Endothelial cell of hepatic sinusoid (primary cell): ENCODE data around the gene ACTR5.

Experiments
- in situ Hi-C: cut with HindIII; loops from 2 replicates; pipeline ENCODE4 v1.10.0; 2017; ENCODE audit warnings: low sequenced_read_pairs

The ACTR5 gene

DNA sequence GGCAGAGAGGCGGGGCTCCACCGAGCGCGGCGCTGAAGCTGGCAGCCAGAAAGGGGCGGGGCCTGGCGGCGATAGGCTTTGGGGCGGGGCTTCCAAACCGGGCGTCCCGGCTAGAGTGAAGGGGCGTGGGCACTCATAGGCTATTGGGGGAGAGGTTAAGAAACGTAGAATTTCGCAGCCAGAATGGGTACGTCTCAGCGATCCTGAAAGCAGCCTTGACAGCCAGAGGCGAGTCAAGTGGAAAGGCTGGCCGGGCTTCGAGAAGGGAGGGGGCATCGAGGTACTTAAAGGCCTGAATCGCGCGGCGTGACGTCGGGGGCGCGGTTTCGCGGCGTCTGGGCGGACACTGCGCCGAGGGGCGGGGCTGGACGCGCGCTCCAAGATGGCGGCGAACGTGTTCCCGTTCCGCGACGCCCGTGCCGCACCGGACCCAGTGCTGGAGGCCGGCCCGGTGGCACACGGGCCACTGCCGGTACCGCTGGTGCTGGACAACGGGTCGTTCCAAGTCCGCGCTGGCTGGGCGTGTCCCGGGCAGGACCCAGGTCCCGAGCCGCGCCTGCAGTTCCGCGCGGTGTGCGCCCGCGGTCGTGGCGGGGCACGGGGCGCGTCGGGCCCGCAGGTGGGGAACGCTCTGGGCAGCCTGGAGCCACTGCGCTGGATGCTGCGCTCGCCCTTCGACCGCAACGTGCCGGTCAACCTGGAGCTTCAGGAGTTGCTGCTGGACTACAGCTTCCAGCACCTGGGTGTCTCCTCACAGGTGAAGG lies at the start of gene ACTR5:
TSS of gene ACTR5 (plus strand) at position 364 of the 764 bp plus-strand sequence. CDS start at position 383, 19 bp downstream.
- in situ Hi-C loops: no loop called here

DNA sequence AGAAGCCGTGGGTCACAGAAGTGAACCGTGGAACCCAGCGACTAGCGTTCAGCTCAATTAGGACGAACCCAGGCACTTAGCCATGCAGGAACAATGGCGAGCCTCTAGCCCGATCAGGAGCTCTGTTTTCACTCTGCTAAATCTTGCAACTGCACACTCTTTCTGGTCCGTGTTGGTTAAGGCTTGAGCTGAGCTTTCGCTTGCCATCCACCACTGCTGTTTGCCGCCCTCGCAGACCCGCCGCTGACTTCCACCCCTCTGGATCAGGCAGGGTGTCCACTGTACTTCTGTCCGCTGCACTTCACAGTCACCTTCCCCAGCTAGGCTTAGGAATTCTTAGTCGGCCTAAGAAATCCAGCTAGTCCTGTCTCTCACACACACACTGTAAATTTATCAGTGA lies 49.7 kb upstream of the ACTR5 start:
- in situ Hi-C loops: no loop called here

DNA sequence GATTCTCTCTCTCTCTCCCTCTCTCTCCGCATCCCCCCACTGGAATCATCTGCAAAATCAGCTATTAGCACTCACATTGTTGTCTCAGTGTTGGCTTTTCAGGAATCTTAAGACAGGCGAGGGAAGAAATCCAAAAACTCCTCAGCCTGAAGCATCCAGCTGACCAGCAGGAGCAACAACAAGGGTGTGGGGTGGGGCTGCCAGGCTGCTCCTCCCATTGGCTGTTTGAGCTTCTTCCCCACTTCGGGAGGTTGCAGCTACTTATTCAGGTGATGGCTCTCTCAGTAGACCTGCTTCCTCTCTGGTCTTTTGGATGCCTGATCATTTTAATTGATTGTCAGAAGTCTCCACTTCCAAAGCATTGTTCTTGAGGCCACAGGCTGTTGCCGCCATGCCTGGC lies 48.1 kb upstream of the ACTR5 start:
- in situ Hi-C loops: no loop called here

DNA sequence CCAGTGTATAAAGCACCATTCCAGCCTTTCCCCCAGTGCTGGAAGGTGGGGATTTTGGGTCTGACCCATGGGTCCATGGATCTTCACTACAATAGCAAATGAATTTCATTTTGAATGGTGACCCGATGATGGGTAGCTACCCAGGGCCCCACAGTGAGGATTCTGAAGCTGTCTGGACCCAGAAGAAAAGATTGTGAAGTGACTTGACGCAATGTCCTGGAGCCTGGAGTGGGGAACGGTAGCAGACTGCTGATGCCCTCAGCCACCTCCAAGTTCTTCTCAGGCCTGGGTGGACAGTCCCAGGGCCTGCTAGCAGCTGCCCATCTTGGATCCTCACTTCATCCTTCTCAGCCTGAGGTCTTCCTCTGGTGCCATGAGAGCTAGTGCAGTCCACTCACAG lies 47.3 kb upstream of the ACTR5 start:
- in situ Hi-C loops: no loop called here

DNA sequence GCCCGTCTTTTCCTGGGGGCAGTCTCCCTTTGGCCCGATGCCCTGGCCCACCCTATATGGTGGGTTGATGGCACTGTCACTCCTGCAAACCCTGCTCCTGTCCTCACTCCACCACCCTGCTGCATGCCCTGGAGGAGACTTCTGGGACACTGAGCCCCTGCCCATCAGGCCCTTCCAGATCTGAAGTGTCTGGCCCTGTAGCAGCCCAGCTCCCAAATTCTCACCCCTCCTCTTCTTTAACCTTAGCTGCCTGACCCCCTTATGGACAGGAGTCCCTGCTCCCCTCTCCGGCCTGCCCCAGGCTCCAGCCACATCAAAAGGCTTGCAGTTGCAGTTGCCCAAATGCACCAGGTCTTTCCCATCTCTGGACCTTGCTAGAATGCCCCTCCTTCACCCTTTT lies 44.7 kb upstream of the ACTR5 start:
- in situ Hi-C loops: no loop called here

DNA sequence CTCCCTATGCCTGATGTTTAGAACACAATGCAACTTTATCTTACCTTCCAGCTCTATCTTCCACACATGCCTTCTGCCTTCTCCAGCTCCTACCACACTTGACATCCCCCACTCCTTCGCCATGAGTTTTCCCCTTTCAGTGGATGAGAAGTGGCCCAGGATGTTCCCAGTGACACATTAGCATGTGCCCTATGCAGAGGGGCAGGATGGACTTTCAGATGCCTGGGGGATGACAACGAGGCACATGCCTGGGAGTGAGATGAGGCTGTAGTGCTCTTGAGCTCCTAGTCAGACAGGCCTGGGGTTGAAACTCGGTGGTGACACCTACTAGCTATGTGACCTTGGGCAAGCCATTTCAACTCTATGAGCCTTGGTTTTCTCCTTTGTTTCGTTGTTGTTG lies 44.1 kb upstream of the ACTR5 start:
- in situ Hi-C loops: no loop called here

DNA sequence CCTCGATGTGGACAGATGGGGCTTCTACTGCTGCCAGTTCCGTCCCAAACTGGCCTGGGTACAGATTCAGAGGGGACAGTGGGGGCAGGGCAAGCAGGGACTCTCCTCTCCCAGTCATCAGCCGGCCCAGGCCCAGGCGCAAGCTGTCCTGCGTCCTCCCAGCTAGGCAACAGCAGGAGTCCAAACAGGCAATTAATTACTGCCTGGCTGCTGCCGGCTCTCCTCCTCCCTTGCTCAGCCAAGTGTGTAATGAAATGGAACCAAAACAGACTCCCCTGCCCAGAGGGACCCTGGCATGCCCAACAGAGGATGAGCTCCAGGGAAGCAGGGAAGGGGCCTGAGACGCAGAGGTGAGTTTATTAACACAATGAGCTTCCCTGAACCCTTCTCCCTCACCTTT lies 41.8 kb upstream of the ACTR5 start:
- in situ Hi-C loops: no loop called here

DNA sequence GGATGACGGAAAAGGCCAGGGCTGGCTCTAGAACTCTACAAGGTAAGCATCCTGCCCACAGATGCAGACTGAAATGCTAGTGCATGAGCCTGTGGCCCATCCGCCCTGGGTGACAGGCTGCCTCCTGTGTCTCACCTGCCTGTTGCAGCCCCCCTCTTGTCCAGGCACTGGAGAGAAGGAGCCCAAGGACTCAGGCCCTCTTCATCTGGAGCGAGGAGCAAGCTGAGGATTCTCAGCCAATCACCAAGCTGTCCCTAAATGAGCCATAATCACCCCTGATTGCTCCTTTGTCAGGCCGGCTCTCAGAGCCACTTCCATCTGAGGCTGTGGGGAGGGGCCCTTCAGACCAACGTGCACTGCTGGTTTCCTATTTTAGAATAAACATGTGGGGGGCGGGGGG lies 34.0 kb upstream of the ACTR5 start:
- in situ Hi-C loops: no loop called here

DNA sequence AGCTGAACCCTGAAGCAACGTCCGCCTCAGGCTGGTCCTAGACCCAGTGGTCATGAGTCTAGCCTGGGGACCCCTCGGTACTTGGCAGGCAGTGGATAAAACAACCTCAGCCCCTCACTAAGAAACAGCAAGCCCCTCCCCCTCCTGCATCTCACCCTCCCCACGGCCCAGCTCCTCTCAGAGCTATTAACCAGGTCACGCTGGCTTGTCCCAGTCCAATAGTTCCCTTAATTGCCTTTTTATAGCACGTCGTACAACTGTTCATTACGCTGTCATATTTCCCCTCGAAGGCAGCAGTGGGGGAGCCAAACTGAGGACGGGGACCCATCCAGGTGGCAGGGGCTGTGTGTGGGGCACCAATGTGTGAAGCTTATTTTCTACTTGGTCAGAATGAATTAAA lies 32.6 kb upstream of the ACTR5 start:
- in situ Hi-C loops: no loop called here

DNA sequence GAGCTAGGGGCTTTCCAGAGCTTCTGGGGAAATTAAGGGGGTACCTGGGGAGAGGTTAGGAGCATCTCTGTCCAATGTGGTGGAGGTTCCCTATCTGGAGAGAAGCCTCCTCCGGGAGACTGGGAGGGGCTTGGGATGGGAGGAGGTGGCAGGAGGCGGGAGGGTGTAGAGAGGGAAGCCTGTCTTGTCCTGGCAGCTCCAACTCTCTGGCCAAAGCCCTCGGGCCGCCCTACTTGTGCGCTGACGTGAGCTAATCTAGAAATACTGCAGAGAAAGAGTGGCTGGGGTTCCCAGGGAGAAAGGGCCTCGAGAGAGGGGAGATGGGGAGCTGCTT lies 25.6 kb upstream of the ACTR5 start:
- in situ Hi-C loops: loop anchor here (10.0 kb wide), 2 partner anchors 98 to 182 kb away; no protein-coding TSS in a partner anchor

DNA sequence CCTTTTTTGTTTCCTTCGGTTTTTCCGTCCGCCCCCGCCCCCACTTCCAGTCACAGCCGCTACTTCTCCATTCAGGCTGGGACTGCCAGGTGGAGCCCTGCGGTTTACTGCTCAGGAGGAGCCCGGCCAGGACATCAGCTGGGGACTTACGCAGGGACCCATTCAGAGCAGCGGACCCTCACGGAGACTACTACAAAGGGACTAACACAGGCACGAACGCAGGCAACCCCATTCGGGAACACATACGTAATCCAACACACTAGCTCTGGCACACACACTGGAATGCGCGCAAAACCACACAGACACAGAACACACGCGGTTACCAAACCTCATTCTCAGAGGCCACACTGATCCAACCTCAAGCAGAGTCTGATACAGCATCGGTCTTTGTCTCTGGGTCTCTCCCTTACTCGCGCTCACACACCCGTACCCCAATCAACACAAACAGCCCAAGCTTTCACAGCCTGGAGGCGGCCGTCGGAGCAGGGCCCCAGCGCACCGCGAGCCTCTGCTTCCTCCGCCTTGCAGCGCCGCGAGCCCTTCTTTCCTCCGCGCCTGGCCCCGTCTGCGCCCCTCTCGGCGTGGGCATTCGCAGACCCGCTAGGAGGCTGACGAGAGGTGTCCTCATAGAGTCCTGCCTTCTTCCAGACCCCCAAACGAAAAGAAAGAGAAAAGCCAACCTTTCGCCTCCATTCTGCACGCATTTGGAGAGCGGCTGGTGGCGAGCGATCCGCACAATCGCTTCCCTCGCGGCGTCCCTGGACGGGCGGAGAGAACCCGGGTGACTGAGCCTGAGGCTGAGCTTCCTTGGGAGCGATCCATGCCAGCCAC lies 25.0 kb upstream of the ACTR5 start:
- in situ Hi-C loops: loop anchor here (10.0 kb wide), 2 partner anchors 98 to 182 kb away; no protein-coding TSS in a partner anchor

DNA sequence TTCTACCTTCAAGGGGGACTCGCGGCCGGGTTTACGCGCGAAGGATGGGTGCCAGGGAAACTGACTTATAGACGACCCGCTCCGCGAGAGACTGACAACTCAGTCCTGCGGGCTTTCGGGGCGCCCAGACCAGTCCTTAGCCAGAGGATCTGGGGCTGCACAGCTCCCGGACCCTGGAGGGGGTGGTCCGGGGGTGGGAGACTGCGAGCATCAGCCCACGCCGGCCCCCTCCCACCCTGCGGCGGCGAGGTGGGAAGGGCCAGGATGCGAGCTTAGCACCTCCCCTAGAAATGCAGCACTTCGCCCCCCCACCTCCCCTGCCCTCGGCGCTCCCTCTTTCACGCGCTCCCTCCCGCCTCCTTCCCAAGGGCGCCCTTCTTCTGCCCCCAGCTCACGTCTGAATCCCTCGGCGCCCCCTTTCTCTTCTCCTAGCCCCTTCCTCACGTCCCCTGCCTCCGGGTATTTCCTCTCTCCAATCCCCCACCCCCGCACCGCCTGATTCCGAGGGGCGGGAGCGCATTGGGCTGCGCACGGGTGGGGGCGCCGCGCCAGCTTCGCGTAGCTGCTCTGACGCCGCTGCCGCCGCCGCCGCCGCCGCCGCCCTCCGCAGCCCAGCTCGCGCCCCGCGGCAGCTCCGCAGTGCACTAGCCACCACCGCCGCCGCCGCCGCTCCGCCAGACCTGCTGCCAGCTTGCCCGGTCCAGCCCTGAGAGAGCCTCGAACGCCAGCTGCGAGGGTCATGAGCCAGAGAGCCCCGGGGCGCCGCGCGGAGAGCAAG lies 24.2 kb upstream of the ACTR5 start, which contains the start of gene SLC32A1:
TSS of gene SLC32A1 (plus strand) at position 639 of the 778 bp plus-strand sequence. CDS start 239 bp downstream, outside the sequence.
- in situ Hi-C loops: loop anchor here (10.0 kb wide), 2 partner anchors 99 to 181 kb away; no protein-coding TSS in a partner anchor

DNA sequence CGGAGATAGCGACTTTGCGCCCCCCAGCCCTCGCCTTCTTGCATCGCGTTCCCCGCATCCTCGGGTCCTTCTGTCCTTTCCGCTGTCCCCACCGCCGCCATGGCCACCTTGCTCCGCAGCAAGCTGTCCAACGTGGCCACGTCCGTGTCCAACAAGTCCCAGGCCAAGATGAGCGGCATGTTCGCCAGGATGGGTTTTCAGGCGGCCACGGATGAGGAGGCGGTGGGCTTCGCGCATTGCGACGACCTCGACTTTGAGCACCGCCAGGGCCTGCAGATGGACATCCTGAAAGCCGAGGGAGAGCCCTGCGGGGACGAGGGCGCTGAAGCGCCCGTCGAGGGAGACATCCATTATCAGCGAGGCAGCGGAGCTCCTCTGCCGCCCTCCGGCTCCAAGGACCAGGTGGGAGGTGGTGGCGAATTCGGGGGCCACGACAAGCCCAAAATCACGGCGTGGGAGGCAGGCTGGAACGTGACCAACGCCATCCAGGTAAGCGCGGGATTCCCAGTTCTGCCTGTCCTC lies 23.6 kb upstream of the ACTR5 start:
- in situ Hi-C loops: loop anchor here (10.0 kb wide), 2 partner anchors 100 to 180 kb away; no protein-coding TSS in a partner anchor

DNA sequence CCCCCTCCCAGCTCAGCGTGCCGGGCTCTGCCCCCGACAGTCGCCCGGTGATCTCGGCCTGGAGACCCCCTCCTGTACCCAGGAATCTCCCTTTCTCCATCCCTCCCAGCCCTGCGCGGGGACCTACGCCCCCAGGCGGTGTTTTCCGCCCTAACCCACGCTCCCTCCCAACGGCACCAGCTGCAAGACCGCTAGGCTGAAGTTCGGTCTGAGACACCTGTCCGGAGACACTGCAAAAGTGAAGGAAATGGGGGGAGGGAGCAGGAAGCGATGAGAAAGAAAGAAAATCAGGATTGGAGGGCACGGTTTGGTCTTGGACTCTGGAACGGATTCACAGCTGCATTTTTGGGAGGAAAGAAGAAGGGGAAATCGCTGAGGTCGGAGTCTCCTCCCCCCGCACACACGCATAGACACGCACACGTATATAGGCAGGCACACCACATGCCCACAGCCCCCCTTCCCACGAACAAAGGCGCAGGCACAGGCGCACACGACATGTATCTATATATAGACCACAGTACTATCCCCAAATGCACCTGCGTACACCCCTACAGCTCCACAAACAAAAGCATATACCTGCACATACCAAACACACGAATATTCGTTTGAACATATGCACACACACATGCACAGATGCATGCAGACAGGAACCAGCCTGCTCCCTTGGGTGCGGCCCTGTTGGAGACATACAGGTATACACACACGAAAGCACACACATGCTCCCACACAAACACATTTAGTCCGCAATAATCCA lies 22.9 kb upstream of the ACTR5 start:
- in situ Hi-C loops: loop anchor here (10.0 kb wide), 2 partner anchors 101 to 179 kb away; no protein-coding TSS in a partner anchor

DNA sequence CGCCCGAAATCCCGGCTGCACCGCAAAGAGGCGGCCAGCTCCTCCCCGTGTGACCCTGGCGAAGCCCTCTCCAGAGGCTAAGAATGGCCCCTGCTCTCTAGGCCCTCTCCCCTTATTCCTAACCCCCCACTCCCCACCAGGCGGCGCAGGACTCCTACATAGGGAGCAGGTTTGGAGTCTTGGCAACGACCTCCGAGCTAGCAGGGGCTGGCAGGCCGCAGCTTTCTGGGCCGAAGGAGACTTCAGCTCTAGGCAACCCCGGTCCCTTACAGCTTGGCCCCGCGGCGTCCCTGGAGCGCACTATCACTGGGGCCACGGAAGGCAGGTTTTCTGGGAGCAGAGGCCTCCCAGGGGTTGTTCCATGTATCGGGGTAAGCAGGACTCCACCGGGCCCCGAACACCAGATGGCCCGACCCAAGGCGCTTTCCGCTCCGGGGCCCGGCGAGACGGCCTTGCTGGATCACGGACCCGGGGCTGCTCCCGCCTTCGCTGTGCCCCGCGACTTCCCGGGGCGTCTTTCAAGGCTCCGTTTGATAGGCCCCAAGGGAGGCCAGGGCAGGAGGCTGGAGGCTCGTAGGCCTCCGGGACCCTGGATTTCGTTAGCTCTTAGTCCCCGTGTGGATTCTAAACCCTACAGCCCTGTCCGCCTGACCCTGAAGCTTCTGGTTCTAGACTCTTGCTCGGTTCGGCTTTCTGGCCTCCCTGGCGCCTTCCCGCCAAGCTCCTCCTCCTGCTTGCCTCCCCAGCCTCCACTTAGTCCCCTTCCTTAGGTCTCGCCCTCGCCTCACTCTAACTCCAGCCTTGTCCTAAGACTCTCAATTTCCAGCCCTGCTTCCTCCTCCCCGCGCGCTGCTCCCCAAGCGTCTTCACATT lies 22.1 kb upstream of the ACTR5 start:
- in situ Hi-C loops: loop anchor here (10.0 kb wide), 2 partner anchors 101 to 179 kb away; no protein-coding TSS in a partner anchor

DNA sequence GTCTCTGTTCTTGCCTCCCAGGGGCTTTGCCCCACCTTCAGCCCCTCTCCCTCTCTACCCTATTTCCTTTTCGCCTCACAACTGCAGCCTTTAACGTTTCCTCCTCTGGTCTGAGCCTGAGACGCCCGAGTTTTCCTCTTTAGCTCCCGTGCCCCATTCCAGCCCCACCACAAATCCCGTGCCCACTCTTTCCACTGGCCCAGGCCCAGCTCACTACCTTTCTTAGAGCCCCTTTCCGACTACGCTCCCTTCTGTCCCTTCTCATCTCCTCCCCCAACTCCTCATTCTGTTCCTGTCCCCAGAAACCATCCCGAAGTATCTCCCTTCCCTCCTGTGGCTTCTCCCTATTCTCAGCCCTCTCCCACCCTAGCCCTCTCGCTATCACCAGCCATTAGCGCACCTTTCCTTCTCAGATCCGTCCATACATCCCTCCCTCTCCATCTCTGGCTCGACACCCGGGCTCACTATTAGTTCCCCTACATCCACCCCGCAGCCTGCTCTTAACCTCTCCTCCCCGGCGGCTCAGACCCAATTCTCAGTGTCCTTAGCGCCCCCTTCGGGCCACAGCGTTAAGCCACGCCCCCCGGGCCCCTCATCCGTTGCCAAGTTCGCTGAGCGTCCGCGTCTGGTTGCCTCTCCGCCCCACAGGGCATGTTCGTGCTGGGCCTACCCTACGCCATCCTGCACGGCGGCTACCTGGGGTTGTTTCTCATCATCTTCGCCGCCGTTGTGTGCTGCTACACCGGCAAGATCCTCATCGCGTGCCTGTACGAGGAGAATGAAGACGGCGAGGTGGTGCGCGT lies 21.3 kb upstream of the ACTR5 start:
- in situ Hi-C loops: loop anchor here (10.0 kb wide), 2 partner anchors 102 to 178 kb away; no protein-coding TSS in a partner anchor

DNA sequence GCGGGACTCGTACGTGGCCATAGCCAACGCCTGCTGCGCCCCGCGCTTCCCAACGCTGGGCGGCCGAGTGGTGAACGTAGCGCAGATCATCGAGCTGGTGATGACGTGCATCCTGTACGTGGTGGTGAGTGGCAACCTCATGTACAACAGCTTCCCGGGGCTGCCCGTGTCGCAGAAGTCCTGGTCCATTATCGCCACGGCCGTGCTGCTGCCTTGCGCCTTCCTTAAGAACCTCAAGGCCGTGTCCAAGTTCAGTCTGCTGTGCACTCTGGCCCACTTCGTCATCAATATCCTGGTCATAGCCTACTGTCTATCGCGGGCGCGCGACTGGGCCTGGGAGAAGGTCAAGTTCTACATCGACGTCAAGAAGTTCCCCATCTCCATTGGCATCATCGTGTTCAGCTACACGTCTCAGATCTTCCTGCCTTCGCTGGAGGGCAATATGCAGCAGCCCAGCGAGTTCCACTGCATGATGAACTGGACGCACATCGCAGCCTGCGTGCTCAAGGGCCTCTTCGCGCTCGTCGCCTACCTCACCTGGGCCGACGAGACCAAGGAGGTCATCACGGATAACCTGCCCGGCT lies 20.6 kb upstream of the ACTR5 start:
- in situ Hi-C loops: loop anchor here (10.0 kb wide), 2 partner anchors 103 to 177 kb away; no protein-coding TSS in a partner anchor
